Glomerular visceral epithelial cell (primary cell): Measurements from ENCODE around the gene FAM219A.
"Not testable (repeated sequence)": the region's sequence is repeated elsewhere in the genome, so short reads cannot be mapped to it uniquely, and the experiment has no call there.

ENCODE experiments used
- DNase-seq: peaks from one replicate; pipeline ENCODE4 v3.0.0-alpha.2; 2016; ENCODE audit errors: extremely low spot score

Gene FAM219A

GRCh38 chr9:34376596-34377403, 81.6 kb downstream of the FAM219A start, which contains the start of gene MYORG:
Gene MYORG (minus strand): TSS chr9:34376898. CDS start chr9:34372943, 3,955 bp downstream.
- peak; percentile 99 for DNase-seq

- peak; percentile 70 for DNase-seq
Observed at GRCh38 chr9:34375901-34376595, 82.3 kb downstream of the FAM219A start.

- no peak for DNase-seq
Observed at GRCh38 chr9:34374905-34375552, 83.3 kb downstream of the FAM219A start.

GRCh38 chr9:34374339-34374738, 84.0 kb downstream of the FAM219A start:
- no peak for DNase-seq

GRCh38 chr9:34373749-34374148, 84.6 kb downstream of the FAM219A start:
- DNase-seq, result no peak

- no peak for DNase-seq
Observed at GRCh38 chr9:34372467-34373011, 85.8 kb downstream of the FAM219A start.

GRCh38 chr9:34371886-34372466, 86.4 kb downstream of the FAM219A start:
- DNase-seq, result no peak

GRCh38 chr9:34370970-34371880, 87.1 kb downstream of the FAM219A start:
- no peak for DNase-seq

GRCh38 chr9:34370335-34370969, 87.9 kb downstream of the FAM219A start:
- DNase-seq, result no peak

GRCh38 chr9:34369636-34370035, 88.7 kb downstream of the FAM219A start:
- no peak for DNase-seq

GRCh38 chr9:34368796-34369195, 89.6 kb downstream of the FAM219A start:
- DNase-seq, result not testable (repeated sequence)

GRCh38 chr9:34367751-34368410, 90.5 kb downstream of the FAM219A start:
- DNase-seq, result not testable (repeated sequence)

- no peak for DNase-seq
Observed at GRCh38 chr9:34366365-34366764, 92.0 kb downstream of the FAM219A start.

- DNase-seq, result no peak
Observed at GRCh38 chr9:34365282-34365681, 93.1 kb downstream of the FAM219A start.

- no peak for DNase-seq
Observed at GRCh38 chr9:34363619-34364351, 94.6 kb downstream of the FAM219A start.

GRCh38 chr9:34362614-34363214, 95.7 kb downstream of the FAM219A start:
- no peak for DNase-seq

GRCh38 chr9:34352957-34353356, 105.4 kb downstream of the FAM219A start:
- DNase-seq, result not testable (repeated sequence)

- DNase-seq, result not testable (repeated sequence)
Observed at GRCh38 chr9:34352122-34352652, 106.2 kb downstream of the FAM219A start.
